ENCODE measurements around the gene TMEM125. TPM values are rescaled to one million over a fixed set of nuclear protein-coding genes. Genes with fewer than 3 reads are reported as not detected.

TMEM125 gene
- total RNA-seq, 1 donor from 2014 or later: 0.73 TPM

DNA sequence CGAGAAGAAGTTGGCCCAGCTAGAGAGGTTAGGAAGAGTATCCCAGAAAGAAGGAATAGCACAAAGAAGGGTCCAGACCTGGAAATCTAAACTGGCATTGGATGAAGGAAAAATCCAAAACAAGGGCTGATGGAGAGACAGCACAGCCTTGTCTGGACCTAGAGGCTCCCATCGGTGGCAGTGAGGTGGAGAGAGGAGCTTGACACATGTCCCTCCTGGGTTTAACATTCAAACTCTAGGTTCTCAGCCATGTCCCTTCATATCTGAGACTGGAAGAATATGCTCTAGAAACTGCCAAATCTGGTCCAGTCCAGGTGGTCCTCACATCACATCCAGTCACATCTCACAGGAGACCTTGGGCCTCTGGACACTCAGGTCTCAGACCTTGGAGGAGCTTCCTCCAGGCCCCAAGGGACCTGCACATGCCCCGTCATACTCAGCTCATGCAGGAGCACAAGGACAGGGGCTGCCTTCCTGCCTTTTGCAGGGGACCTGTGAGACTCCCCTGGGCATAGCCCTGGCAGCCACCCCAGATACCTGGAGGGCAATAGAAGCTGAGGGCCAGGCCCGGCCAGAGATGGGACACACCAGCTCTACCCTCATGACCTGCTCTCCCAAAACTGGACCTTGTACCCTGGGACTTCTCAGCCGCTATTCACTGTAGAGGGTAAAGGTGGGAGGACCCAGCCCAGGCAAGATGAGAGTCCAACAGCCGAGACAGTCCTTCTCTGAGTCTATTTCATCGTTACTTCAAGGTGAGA is 7.5 kb downstream of the TMEM125 start:
- Mint-ChIP-seq H3K36me3 (no peaks in the 10 kb centered on the region), H3K27me3 (ENCODE audit: insufficient read depth, low read depth) (peaks cover 19% of the 10 kb centered on the region), H3K27ac (no peak overlapping the region), H3K4me1 (peaks cover 13% of the 10 kb centered on the region), H3K4me3 (no peak overlapping the region), H3K9me3 (peaks cover 6% of the 10 kb centered on the region)
- no peak overlapping the region for H3K9ac ChIP-seq
- no peak for DNase-seq (ENCODE audit: low spot score)
- peaks cover 2% of the 10 kb centered on the region for H3K4me1 ChIP-seq
- no peaks in the 10 kb centered on the region for H3K9me3 ChIP-seq (ENCODE audit: low read depth)
- H3K79me2 ChIP-seq (ENCODE audit: low read depth): no peaks in the 10 kb centered on the region
- H3K36me3 ChIP-seq: no peaks in the 10 kb centered on the region
- H3K4me3 ChIP-seq: no peak overlapping the region
- H3F3A ChIP-seq (ENCODE audit: low read depth): no peaks in the 10 kb centered on the region
- no peaks in the 10 kb centered on the region for H3K27me3 ChIP-seq
- no peak overlapping the region for H2AFZ ChIP-seq (replicated peaks)
- H3K4me2 ChIP-seq: no peak overlapping the region
- no peak overlapping the region for H3K27ac ChIP-seq
- TF ChIP-seq CTCF (IDR thresholded peaks at IDR 0.05) (no peak), EZH2phosphoT487 (IDR thresholded peaks at IDR 0.05) (no peak), EZH2 (IDR thresholded peaks at IDR 0.05) (no peak)
- no peaks in the 10 kb centered on the region for H4K20me1 ChIP-seq (ENCODE audit: low read depth)

GRCh38 chr1:43279161-43279560 is 9.4 kb downstream of the TMEM125 start:
- H3K27me3 ChIP-seq: no peaks in the 10 kb centered on the region
- no peaks in the 10 kb centered on the region for H3K9me3 ChIP-seq (ENCODE audit: low read depth)
- H3K27ac Mint-ChIP-seq: no peak overlapping the region
- no peaks in the 10 kb centered on the region for H3F3A ChIP-seq (ENCODE audit: low read depth)
- no peak overlapping the region for H3K4me2 ChIP-seq
- H3K4me3 ChIP-seq: no peak overlapping the region
- peaks cover 19% of the 10 kb centered on the region for H3K27me3 Mint-ChIP-seq (ENCODE audit: insufficient read depth, low read depth)
- H3K27ac ChIP-seq: no peak overlapping the region
- H3K4me3 Mint-ChIP-seq: no peak overlapping the region
- H2AFZ ChIP-seq (replicated peaks): no peak overlapping the region
- peaks cover 6% of the 10 kb centered on the region for H3K9me3 Mint-ChIP-seq
- no peak overlapping the region for H3K9ac ChIP-seq
- no peaks in the 10 kb centered on the region for H3K79me2 ChIP-seq (ENCODE audit: low read depth)
- H4K20me1 ChIP-seq (ENCODE audit: low read depth): no peaks in the 10 kb centered on the region
- H3K4me1 ChIP-seq: peaks cover 4% of the 10 kb centered on the region
- no peak for DNase-seq (ENCODE audit: low spot score)
- H3K36me3 Mint-ChIP-seq: no peaks in the 10 kb centered on the region
- no peaks in the 10 kb centered on the region for H3K36me3 ChIP-seq
- peaks cover 16% of the 10 kb centered on the region for H3K4me1 Mint-ChIP-seq
- no peak for TF ChIP-seq CTCF (IDR thresholded peaks at IDR 0.05)
- no peak for TF ChIP-seq EZH2 (IDR thresholded peaks at IDR 0.05)
- TF ChIP-seq EZH2phosphoT487 (IDR thresholded peaks at IDR 0.05): no peak

GRCh38 chr1:43279666-43280065 is 9.9 kb downstream of the TMEM125 start:
- H3F3A ChIP-seq (ENCODE audit: low read depth): no peaks in the 10 kb centered on the region
- no peaks in the 10 kb centered on the region for H3K36me3 ChIP-seq
- no peaks in the 10 kb centered on the region for H3K27me3 ChIP-seq
- no peaks in the 10 kb centered on the region for H3K9me3 ChIP-seq (ENCODE audit: low read depth)
- TF ChIP-seq EZH2phosphoT487 (IDR thresholded peaks at IDR 0.05) (no peak), CTCF (IDR thresholded peaks at IDR 0.05) (no peak), EZH2 (IDR thresholded peaks at IDR 0.05) (no peak)
- no peak overlapping the region for H2AFZ ChIP-seq (replicated peaks)
- peaks cover 4% of the 10 kb centered on the region for H3K4me1 ChIP-seq
- no peak overlapping the region for H3K9ac ChIP-seq
- H3K4me2 ChIP-seq: no peak overlapping the region
- Mint-ChIP-seq H3K27ac (peak overlapping the region; percentile 50), H3K27me3 (ENCODE audit: insufficient read depth, low read depth) (peaks cover 19% of the 10 kb centered on the region), H3K4me3 (no peak overlapping the region), H3K4me1 (peaks cover 16% of the 10 kb centered on the region), H3K36me3 (no peaks in the 10 kb centered on the region), H3K9me3 (peaks cover 6% of the 10 kb centered on the region)
- H3K4me3 ChIP-seq: no peak overlapping the region
- H3K79me2 ChIP-seq (ENCODE audit: low read depth): no peaks in the 10 kb centered on the region
- no peak for DNase-seq (ENCODE audit: low spot score)
- no peaks in the 10 kb centered on the region for H4K20me1 ChIP-seq (ENCODE audit: low read depth)
- H3K27ac ChIP-seq: no peak overlapping the region
